ENCODE measurements around the gene SMIM23.

DNA sequence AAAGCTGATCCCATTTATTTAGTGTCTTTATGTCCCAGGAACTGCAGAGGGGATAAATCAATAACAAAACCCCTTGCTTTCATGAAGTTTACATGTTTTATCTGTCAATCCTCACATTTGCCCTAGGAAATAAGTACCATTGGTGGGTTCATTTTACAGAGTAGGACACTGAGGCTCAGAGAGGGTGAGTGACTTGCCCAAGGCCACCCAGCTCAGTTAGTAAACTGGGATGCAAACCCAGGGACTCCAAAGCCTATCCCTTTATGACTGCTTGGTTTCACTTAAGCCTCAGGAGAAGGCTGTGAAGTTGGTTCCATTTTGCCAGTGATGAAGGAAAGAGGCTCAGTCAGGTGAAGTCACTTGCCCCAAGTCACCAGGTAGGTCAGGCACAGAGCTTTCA, 51.9 kb downstream of the SMIM23 start:
- TF ChIP-seq TARDBP (IDR thresholded peaks at IDR 0.05) (no peak), ELF4 (IDR thresholded peaks at IDR 0.05) (no peak), CTBP1 (IDR thresholded peaks at IDR 0.05; ENCODE audit: borderline replicate concordance) (no peak), BHLHE40 (IDR thresholded peaks at IDR 0.05; ENCODE audit: borderline replicate concordance) (no peak), LEF1 (IDR thresholded peaks at IDR 0.05; ENCODE audit: borderline replicate concordance) (no peak), FOXA1 (IDR thresholded peaks at IDR 0.05) (no peak), SUZ12 (IDR thresholded peaks at IDR 0.05) (no peak), FOXM1 (IDR thresholded peaks at IDR 0.05; ENCODE audit: borderline replicate concordance) (no peak), NFRKB (IDR thresholded peaks at IDR 0.05) (no peak)

Measured in HEK293T (cell line).